GM18511 (cell line): ENCODE measurements around the gene TOR2A.
"Not testable (repeated sequence)": the region's sequence is repeated elsewhere in the genome, so short reads cannot be mapped to it uniquely, and the experiment has no call there.

Experiments
- ATAC-seq: cut with Tn5 transposase; IDR thresholded peaks from one replicate; pipeline ENCODE4 v1.9.1; 2021; ENCODE audit warnings: mild to moderate bottlenecking, moderate library complexity; ENCODE audit not compliant: unreplicated experiment

The TOR2A gene

DNA sequence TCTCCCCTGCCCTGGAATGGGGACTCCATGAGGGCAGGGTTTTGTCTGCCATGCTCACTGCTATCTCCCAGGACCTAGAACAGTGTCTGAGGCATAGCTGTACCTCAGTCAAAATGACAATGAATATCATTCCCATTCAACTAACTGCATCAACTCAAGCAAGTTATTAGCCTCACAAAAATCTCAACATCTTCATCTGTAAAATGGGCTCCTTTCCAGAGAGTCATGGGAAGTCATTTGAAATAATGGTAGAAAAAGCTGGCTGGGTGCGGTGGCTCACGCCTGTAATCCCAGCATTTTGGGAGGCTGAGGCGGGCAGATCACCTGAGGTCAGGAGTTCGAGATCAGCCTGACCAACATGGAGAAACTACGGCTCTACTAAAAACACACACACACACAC, 34.0 kb upstream of the TOR2A start:
- ATAC-seq = no peak

DNA sequence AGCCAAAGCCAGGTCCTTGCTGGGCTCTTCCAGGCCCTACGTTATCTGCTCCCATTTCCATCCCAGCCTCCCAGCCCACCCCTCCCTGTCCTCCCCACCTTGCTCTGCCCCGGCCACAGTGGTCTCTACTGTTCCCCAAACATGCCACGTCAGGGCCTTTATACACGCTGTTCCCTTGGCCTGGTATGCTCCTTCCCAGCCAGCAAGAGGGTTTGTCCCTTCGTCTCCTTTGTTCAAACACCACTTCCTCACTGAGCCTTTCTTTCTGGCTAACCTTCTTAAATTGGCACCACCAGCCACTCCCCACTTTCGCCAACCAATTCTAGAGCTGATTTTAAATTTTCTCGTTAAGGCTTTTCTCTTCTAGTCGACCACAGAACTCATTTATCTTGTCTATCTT, 33.6 kb upstream of the TOR2A start:
- ATAC-seq = no peak

DNA sequence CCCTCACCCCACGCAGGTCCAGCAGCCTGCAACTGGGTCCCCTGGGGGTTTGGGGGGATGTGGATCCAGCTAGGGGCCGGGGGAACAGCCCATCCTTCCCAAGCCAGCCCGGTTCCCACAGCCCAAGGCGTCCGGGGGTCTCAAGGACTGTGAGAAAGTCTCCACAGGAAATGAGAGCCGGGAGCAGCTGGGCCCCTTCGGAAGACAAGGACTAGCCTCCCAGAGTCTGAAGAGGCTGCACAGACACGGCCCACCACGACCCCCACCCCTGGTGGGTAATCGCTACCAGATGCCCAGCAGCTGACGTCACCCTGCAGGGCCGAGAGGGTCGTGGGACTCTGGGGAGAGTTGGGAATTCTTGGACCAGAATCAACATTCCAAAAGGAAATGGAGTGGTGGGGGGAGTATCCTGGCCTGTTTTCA, 32.8 kb upstream of the TOR2A start:
- no peak for ATAC-seq

DNA sequence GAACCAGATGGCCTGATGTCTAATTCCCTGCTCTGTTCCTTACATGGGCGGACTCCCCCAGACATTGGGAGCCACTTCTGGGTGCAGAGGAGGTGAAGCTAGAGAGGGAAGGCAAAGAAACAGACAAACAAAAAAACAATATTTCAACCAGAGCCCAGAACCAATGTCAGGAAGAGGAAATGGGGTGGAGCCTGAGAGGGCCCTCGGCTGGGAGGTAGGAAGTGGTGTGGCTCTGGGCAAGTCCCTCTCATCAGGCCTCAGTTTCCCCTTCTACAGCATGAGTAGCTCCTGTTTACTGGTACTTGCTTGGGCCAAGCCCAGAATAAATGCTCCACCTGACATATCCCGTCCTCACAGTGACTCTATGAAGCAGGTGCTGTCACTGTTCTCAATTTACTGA, 32.3 kb upstream of the TOR2A start:
- no peak for ATAC-seq

DNA sequence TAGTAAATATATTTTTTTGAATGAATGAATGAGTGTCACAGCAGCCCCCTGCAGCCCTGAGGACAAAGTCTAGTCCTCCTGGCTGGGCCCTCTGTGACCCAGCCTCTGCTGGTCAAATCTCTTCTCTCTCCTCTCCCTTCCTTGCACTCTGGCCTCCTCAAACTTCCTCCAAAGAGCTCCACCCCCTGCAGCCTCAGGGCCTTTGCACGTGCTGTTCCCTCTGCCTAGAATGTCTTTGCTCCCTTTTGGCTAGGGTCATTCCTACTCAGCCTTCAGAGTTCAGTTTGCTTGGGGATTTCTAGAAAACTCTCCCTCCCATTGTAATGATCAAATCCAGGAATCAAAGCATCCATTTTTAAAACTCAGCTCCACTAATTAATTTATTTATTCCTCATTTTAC, 30.3 kb upstream of the TOR2A start:
- no peak for ATAC-seq

DNA sequence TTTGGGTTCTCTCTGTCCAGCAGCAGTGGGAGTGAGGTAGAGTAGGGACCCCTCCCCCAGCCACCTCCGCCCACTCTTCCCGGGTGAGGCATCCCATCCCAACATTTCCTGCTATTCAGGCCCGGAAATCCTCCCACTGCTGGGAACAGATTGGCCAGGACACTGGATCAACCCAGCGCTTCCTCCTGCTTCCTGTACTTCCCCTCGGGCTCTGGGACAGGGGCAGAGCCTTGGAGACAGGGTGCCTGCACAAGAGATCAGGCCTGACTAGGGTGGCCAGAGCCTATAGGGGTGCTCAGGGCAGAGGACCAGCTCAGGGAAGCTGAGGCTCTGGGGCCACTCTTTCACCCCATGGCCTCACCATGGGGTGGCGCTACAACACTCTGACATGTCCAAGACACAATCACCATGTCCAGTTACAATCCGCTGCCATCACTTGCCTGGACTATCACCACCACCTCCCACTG, 28.9 kb upstream of the TOR2A start:
- no peak for ATAC-seq

DNA sequence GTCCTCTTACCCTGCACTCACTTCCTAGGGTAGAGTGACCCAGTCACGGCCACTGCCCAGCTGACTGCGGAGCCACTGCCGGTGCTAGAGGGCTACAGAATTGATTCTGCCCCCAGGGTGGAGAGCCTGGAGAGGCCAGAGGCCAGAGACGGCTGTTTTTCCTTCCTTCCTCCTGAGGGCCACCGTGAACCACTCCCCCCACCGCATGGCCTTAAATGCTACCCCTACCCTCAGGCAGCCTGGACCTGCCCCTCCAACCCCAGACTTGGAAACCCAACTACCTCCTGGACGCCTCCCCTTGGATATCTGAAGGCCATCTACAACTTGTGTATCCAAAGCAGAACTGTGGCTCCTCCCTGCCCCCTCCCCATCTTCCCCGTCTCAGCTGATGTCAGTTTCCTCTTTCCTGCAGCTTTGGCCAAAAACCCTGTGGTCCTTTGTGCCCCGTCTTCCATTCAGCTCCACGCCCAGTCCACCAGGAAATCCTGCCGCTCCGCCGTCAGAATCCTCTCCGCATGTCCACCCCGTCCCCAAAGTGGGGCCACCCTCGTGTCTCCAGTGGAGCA, 27.1 kb upstream of the TOR2A start:
- ATAC-seq = no peak

DNA sequence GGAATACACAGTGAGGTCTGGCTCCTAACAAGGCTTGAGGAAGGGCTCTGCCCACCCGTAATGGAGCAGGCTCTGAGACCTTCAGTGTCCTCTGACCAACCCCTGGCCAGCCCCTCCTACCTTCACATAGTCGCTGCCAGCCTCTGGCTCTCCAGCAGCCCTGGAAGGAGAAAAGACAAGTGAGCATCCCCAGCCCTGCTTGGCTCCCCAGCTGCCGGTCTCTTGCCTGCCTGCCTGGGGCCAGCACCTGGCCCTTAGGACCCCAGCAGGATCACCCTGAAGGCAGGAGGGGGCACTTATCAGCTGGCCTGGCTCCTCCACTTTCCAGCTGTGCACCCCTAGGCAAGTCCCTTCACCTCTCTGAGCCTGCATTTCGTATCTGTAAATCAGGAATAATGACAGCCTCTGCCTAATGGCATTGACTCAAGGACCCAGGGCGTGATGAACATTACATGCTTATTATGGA, 26.4 kb upstream of the TOR2A start:
- ATAC-seq = no peak

DNA sequence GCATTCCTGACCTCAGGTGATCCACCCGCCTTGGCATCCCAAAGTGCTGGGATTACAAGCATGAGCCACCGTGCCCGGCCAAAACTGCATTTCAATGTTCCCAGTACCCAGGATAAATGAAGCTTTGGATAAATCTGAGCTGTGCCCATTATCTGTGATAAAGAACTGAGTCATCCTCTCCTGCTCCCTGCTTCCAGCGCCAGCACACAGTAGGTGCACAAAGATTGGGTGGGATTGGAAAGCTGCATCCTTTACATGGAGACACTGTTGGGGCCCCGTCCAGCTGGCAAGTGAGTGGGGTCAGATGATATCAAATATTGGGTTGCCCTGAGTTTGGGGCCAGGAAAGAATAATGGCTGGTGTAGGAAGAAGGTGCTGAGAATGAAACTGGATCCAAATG, 26.0 kb upstream of the TOR2A start:
- no peak for ATAC-seq

DNA sequence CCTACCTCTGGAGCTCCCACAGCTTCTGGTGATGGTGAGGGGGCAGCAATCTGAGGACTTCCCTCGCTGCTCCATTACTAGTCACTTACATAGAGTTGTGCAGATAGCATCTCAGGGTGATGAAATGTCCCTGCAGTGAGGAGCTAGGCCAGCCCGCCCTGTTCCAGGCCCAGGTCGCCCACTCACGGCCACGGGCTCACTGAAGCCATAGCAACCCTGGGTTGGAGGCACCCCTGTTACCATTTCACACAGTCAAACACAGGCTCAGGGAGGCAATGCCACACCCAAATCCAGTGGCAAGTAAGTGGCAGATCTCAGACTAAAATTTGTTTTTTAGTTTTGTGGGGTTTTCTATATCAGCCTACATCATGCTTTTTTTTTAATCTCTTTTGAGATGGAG, 23.7 kb upstream of the TOR2A start:
- ATAC-seq = no peak

DNA sequence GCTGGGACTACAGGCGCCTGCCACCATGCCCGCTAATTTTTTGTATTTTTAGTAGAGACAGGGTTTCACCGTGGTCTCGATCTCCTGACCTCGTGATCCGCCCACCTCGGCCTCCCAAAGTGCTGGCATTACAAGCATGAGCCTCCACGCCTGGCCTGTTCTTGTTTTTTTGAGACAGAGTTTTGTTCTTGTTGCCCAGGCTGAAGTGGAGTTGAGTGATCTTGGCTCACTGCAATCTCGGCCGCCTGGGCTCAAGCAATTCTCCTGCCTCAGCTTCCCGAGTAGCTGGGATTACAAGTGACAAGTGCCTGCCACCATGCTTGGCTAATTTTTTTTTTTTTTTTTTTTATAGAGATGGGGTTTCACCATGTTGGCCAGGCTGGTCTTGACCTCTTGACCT, 21.7 kb upstream of the TOR2A start:
- not testable (repeated sequence) for ATAC-seq

DNA sequence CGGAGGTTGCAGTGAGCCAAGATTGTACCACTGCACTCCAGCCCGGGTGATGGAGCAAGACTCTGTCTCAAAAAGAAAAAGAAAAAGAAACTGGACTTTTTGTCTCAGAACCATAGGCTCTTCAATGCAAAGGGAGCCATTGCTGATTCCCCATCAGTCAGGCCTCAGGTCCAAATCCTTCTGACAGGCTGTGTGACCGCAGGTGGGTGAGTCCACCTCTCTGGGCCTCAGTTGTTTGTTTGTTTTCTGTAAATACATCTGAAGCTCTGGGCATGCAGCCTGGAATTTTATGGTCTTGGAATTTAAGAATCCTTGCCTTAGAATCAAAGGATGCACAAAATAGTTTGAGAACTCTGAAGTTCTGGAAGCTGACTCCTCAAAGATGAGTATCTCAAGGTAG, 21.1 kb upstream of the TOR2A start:
- ATAC-seq = no peak

DNA sequence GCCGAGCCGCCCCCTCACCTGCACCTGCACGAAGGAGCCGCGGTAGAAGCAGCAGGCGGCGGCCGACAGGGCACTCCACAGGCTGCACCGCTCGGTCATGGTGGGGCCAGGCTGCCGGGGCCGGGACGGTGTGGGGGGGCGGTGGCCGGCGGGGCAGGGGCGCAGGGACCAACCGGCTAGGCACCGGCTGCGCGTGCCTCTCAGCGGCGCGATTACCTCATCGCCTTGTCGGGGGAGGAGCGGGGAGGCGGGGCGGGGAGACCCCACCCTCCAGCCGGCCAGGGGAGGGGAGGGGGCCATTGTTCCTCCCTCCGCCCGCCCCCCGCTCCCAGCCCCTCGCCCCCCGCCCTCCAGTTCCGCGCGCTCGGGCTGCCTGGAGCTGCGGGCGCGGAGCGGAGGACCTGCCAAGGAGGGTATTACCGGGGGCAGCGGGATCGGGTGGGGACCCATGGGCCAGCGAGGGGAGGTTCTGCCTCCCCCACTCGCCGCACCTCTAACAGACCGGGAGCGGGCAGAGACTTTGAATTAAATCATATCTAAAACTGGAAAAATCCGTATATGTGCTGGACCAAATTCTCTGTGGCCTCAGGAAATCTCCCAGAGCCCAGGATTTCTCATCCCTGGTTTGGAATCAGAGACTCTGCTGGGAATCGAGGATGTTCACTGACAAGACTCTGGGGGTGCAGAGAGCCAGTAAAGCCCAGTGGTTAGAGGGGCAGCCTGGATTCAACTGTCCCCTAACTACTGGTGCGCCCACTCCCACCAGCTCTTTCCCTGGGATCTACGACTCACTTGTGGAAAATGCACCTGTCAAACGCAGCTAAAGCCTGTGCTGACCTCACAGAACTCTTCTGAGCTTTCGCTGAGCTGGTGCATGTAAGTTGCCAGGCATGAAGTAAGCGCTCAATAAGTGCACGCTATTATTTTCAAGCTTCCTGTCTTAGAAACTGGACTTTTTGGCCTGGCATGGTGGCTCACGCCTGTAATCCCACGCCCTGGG, 20.3 kb upstream of the TOR2A start:
- no peak for ATAC-seq

DNA sequence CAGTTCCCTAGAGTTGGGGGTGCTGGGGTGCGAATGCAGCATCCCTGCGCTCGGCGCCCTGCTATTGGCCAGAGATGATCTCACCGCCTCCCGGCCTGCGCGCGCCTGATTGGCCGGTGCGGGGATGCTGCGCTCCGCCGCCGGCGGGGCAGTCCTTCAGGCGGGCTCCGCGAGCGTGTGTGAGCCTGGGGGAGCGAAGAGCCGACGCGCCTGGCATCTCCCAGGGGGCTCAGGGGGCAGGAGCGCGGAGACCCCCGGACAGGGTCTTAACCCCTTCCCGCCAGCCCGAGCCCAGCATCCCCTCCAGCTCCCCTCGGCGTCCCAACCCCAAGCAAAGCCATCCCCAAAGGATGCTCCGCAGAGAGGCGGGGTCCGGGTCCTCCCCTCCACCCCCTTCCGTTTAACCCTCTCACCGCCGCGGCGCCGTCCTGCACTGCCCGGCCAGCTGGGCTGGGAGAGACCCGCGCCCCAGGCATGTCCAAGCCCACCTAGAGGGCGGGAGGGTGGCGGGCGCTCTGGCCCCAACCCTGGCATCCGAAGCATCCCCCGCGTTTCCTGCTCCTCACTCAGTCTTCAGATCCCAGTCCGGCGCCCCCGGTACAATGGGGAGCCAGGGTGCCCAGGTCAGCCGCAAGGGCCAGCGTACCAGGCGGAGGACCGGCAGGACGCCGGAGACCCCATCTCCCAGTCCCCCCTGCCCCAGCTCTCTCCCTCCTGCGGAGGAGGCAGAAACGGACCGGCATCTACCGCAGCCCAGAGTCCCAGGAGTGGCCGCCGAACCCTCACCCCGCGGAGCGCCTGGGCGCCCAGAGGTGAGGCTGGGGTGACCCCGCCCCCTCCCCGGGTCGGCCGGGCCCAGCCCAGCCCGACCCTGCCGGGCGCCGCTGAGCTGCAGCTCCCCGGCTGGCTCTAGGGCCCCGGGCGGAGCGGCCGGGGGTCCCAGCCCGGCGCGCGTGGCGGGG, 19.3 kb upstream of the TOR2A start:
- ATAC-seq = no peak

DNA sequence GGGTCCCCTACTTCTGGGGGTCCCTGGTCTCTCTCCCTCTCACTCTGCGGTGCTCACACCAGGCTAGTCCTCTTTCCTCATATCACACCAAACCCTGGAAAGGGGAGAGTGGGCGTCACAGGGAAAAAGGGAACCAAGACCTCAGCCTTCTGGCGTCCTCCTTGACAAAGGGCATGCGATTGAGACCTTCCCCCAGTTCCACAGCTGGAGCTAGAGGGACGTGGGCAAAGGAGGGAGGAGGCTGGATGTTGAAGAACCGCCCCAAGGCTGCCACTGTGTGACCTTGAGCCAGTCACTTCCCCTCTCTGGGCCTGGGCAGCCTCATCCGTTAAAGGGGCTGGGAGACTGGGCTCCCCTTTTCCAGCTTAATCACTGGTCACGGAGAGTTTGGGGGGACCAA, 18.5 kb upstream of the TOR2A start:
- no peak for ATAC-seq

DNA sequence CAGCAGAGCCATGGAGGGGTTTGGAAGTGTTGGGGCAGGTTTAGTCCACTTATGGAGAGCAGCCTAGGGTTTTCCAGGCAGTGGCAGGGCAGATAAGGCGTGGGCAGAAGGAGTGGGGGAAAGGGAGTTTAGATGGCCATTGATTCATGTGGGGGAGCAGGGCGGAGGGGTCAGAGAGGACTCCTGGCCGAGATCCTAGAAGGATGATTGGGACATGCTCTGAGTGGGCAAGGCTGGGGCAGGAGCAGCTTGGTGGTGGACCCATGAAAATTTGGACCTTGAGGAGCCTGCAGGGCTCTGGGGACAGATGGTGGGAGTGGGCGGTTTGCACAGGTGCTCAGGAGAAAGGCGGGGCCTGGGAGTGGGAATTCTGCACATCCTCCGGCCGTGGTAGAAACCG, 18.1 kb upstream of the TOR2A start:
- no peak for ATAC-seq

DNA sequence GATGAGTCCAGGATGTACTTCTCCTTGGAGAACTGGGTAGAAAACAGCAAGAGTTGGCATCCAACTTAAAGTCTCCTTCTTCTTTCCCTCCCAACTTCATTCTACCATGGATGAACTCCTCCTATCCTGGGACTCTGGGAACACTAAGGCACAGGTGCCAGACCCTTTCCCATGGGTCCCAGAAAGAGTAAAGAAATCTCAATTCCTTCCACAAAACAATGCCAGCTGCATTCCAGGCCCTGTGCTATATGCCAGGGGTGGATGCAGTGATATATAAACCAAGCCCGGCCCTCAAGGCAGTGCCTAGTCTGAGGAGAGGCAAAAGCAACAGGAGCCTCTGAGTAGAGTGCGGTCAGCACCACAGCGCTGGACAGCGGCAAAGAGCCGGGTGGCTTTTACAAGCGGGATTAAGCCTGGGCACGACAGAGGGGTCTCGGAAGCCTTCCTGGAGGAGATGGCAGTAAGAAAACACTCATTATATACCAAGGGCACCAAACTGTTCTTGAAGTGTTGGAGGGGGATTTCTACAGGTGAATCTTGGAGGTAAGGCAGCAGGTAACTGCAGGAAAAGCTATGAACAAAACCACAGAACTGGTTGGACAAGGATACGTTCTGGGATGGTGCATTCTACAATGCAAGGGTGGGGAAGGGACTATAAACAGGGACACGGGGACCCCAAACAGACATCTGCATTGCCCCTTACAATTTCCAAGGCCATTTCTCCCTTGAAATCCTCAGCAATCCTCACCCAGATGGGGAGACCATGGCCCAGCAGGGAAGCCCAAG, 16.4 kb upstream of the TOR2A start:
- ATAC-seq = no peak

DNA sequence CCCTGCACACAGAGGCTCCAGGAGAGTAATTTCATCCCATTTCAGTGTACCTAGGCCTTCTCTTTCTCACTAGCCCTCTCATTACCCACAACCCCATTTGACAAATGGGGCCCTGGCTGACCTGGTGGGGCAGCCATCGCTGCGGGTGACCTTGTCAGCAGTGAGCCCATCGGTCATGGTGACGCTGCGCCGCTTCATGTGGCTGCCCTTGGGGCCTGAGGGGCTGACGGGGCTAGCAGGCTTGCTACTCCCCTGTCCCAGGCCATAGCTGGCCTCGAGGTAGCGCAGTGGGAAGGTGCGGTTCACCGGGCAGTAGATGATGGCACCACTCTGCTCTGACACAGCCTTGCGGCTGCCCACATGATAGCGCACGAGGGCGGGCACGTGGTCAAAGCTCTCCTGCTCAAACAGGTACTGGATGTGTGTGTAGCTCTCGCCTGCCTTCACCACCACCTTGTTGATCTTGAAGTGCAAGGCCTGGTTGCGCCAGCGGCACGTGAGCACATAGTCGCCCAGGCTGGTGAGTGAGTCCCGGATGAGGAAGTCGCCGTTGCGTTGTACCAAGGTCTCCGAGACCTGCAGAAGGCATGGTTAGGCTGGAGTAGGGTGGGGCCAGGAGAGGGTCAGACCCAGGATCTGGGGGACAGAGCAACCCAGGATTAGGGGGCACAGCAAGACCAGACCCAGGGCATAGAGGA, 14.1 kb upstream of the TOR2A start:
- ATAC-seq = no peak

DNA sequence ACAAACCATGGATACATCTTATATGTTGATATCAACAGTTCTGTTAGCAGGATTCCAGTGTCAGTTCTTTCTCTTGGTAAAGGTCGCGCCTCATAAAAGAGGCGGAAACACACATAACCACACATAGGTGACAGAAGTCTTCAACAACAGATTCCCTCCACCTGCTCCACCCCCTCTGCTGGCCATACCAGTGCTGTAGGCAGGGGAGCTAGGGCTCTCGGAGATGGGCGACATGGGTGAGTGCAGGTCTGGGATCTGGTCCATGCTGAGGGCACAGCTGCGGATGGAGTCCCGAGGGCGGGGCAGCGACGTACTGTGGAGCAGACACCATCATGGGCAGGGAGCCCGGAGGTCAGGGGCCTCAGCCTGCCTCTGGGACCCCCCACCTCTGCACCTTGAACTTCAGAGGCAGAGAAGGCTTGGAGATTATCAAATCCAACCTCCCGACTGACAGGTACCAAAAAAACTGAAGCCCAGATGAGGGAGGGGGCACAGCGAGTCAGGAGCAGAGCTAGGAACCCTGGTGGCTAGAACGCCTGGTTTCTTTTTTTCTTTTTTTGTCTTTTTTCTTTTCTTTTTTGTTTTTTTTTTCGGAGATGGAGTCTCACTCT, 12.0 kb upstream of the TOR2A start:
- ATAC-seq = no peak
